Suppressor macrophage (primary cell): ENCODE data around the gene ASL.
"Not testable (repeated sequence)": the region's sequence is repeated elsewhere in the genome, so short reads cannot be mapped to it uniquely, and the experiment has no call there.

ENCODE experiments used
- DNase-seq, 4 experiments: peaks; one replicate each; pipeline ENCODE4 v3.0.0-alpha.2; 2020 to 2022
- total RNA-seq, 17 experiments: gene quantifications; one replicate each; lab custom pipeline; 2026; ENCODE audit warnings: mixed read lengths in 6 of 17, inconsistent platforms in 3 of 17; lab: John Stamatoyannopoulos, UW

ASL gene
- 13.8 to 34.4 (median 18.8) reads per million in 17 experiments for total RNA-seq

DNA sequence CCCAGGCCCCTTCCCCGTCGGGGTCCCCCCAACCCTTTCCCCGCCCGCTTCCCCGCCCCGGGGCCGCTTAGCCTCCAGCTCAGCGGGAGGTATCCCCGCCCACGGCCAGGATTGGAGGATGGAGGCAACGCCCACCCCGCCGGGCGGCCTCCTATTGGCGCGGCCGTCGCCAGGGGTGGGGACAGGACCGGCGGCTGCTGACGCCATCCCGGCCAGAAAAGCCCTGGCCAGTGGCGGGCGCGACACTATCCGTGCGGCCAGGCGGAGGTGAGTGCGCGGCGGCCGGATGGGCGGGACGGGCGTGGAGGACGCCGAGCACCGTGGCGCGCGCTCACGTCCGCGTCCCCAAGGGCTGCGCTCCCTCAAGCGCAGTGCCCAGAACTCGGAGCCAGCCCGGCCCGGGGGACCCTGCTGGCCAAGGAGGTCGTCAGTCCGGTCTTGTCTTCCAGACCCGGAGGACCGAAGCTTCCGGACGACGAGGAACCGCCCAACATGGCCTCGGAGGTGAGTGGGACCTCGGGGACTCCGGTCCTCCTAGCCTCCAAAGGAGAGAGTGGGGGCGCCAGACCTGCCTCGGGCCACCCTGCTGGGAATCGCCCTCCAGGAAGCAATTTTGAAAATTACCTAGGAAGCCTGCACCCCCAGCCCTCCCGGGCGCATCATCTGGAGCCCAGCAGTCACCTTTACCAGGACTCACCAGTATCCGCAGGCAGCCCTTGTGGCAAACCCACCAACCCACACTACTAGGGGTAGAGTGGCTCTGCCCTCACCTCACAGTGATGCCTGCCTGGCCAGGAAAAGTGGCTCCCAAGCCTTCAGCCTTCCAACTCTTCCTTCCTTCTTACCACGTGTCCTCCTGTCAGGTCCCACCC is at the start of gene ASL:
ASL (plus strand) TSS at position 230 of the 872 bp plus-strand sequence; CDS start at position 493, 263 bp downstream.
- peak; percentile 96 to 99 (median 98) for DNase-seq

DNA sequence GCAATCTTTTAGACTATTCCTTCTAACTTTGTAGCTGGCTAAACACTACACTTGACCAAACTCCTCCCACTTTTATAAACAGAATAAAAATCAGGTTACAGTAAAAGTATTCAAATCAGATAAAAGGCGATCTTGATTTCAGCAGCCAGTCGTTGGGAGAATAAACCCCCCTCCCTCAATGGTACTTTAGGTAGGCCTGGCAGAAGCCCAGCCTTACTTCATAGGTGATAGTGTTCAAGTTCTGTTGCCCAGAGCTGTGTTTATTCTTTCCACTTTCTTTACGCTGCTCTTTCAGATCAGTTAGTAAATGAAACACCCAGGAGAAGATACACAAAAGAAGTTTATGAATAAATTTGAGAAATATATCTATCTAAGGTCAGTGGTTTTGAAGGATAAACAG is 47.3 kb upstream of the ASL start:
- DNase-seq, result peak in 1 of 4 experiments; percentile 5

- DNase-seq, result peak; percentile 33 to 68 (median 36)
These were observed 41.9 kb upstream of the ASL start for GRCh38 chr7:66033471-66034385.

DNA sequence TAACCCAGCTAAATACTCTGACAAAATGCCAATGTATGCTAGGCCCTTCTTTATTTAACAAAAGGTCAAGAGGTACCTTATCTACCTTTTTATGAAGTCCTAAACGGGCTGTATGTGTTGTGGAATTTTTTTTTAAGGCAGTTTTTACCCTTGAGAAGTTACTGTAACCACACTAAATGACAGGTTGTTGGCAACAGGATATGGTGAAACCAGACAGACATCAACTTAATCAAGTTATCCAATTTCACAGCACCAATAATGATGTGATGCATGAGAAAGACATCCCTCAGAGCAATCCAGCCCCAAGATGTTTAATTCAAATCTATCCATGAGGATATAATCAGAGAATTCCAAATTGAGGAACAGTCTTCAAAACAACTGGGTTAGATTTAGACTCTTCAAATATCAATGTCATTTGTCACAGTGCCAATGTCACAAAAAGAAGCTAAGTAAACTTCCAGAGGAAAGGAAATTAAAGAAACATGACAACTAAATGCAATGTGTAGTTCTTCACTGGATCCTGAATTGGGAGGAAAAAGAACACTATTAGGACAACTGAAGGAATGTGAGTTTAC is 41.1 kb upstream of the ASL start:
- not testable (repeated sequence) for DNase-seq

GRCh38 chr7:66036382-66036781 is 39.2 kb upstream of the ASL start:
- peak in 2 of 4 experiments; percentile 10 to 24 for DNase-seq

DNA sequence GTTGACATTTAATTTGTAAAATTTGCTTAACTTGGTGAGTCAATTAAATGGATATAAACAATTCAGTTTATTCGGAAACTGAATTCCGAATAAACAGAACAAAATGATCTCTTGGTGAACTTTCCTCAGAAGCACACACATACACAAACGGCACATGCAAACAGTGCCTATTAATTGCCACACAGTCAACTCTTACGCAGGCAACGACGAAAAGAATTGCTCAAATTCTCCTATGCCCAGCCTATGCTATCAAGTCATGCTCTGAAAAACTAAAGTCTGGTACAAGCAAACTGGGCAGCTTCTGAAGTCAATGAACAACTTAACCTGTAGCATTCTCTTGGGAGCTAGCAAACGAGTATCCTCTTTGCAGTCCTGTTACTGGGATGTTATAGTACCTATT is 38.8 kb upstream of the ASL start:
- DNase-seq, result no peak

DNA sequence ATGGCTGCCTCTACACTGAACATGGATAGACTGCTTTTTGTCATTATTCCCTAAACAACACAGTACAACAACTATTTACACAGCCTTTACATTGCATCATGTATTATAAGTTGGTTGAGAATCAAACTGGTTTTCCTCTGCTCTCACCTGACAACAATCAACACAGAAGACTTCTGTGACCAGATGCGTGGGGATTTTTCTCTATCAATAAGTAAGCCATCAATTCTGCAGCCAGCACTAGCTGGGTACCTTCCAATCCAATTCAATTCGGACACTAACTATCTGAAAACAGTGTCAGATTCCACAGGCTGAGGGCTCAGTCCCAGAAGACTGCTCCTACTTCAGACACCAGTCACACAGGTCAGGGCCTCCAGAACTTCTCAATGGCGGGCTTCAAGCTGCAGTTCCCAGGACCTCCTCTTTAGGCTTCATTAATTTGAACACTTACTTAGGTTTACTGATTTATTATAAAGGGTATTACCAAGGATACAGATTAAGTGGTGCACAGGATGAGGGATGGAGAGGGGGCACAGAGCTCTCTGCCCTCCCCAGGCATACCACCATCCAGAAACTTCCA is 36.4 kb upstream of the ASL start:
- no peak for DNase-seq

DNA sequence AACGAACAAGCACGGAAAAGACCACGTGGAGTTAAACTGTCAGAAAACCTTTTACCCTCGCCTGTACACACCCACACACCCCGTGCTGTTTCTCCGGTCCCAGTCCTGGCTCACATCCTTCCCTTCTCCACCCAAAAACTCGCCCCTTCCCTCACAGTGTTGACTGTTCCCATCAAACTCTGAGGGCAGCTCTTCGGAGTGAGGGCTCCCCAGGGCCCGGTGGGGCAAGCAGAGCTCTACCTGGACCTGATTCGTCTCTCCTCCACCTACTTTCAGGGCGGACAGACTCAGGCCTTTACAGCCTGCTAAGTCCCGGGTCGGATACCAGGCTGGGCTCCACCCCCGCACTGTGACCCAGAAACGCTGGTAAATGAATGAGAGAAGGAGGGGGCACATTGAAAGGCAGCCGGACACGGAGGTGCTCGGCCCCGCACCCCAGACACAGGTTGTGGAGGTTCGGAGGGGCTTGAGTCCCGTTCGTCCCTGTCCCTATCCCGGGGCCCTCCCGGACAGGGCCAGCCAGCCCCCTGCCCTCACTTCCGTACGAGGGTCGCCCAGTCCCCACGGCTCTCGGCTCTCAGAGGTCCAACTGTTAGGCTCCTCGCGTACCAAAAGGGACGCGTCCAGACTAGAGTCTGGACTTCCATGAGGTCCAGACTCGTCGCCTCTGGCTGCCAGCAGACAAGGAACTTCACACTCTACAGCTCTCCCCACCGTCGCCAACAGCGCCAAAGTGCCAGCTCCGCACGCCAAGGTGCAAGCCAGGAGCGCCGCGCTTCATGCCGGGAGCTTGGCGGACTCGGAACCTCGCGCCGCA is 31.7 kb upstream of the ASL start:
- peak; percentile 44 to 71 (median 56) for DNase-seq

DNA sequence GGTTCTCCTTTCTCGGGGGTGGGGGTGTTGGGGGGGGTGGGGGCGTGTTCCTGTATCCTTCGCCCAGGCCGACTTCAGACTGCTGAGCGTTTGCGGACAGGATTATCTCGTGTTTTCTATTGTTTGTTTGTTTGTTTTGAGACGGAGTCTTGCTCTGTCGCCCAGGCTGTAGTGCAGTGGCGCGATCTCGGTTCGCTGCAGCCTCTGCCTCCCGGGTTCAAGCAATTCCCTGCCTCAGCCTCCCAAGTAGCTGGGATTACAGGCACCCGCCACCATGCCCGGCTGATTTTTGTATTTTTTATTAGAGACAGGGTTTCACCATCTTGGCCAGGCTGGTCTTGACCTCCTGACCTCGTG is 31.1 kb upstream of the ASL start:
- DNase-seq, result not testable (repeated sequence)

DNA sequence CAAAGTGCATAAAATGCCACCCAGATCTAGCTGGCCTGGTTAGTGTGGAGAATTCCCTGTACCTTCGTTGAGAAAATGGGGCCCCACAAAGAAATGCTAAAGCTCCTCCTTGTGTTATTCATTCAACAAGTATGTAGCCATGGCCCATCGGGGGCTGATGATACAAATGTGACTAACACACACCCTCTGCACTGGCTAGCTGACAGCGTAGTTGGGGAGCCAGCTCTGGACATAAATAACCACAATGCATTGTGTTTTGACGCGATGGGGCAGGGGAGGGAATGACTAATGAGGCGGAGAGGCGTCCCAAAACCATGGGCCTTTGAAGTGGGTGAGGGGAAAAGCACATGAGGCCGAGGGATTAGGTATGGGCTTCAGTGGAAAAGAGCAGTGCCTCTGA is 28.2 kb upstream of the ASL start:
- no peak for DNase-seq

- not testable (repeated sequence) for DNase-seq
These were observed 25.7 kb upstream of the ASL start for GRCh38 chr7:66049886-66050285.

GRCh38 chr7:66050337-66050957 is 25.2 kb upstream of the ASL start:
- no peak for DNase-seq

GRCh38 chr7:66050990-66051448 is 24.6 kb upstream of the ASL start:
- peak; percentile 42 to 71 (median 60) for DNase-seq

DNA sequence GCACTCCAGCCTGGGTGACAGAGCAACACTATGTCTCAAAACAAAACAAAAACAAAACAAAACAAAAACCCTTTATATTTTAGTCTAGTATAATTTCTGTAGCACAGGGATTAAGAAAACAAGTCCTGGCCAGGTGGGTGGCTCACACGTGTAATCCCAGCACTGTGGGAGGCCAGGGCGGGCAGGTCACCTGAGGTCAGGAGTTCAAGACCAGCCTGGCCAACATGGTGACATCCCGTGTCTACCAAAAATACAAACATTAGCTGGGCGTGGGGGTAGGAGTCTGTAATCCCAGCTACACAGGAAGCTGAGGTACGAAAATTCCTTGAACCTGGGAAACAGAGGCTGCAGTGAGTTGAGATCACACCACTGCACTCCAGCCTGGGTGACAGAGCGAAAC is 23.2 kb upstream of the ASL start:
- no peak for DNase-seq

DNA sequence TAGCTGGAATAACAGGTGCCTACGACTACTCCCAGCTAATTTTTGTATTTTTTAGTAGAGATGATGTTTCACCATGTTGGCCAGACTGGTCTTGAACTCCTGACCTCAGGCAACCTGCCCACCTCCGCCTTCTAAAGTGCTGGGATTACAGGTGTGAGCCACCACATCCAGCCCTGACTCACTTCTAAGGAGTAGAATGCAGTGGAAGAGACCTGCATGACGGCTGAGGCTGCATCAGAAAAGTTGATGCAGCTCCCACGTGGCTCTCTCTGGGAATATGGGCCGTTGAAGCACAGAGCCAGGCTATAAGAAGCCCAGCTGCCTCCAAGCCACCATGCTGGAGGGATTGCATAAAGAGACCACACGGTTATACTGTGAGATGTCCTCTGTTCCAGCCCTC is 21.6 kb upstream of the ASL start:
- no peak for DNase-seq

DNA sequence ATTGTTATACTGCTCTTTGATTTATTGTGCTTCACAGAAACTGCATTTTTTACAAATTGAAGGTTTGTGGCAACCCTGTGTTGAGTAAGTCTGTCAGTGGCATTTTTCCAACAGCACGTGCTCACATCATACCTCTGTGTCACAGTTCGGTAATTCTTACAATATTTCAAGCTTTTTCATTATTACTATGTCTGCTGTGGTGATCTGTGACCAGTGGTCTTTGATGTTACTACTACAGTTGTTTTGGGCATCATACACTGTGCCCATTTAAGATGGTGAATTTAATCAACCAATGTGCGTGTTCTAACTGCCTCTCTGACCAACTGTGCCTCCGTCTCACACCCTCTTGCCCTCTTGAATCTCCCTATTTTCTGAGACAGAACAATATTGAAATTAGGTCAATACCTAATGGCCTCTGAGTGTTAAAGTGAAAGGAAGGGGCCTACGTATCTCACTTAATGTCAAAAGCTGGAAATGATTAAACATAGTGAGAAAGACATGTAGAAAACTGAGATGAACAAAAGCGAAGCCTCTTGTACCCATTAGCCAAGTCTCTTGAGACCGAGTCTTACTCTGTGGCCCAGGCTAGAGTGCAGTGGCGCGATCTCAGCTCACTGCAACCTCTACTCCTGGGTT is 20.2 kb upstream of the ASL start:
- DNase-seq, result no peak

GRCh38 chr7:66060796-66061195 is 14.8 kb upstream of the ASL start:
- DNase-seq, result no peak

DNA sequence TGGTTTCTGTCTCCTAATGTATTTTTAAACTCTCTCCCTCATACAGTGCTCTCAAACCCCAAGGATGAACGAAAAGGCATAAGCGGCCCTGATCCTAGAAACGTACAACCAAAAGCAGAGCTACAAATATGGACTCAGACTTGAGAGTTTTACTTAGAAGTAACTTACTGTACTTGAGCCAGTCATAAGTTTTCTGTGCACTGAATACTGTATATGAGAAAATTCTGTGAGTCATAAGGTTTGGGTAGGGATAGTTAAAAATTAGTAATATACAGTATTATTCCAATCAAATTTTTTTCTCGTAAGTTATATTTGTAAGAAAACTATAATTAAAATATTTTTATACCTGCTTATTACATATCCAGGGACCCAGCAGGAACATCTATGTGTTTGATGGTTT is 5.9 kb upstream of the ASL start:
- no peak for DNase-seq

- DNase-seq, result peak in 1 of 4 experiments; percentile 3
These were observed 5.4 kb upstream of the ASL start for GRCh38 chr7:66070222-66070621.

DNA sequence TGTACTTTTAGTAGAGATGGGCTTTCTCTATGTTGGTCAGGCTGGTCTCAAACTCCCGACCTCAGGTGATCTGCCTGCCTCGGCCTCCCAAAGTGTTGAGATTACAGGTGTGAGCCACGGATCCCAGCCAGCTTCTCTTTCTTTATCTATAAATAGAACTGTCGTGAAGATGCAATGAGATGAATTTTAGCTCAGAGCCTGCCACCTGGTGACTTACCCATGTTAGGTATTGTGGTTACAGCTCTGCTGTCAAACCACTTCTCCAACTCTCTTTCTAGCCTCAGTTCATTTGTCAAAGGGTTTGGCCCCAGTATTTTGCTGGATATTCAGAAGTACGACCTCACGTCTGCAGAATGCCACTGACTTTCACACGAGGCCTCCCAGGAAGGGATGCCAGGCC is 3.4 kb upstream of the ASL start:
- DNase-seq, result not testable (repeated sequence)
